WTC11 (cell line): ENCODE results near the gene RCE1.

Experiments used
- ATF2 ChIP-seq: sonication (generic); formaldehyde crosslinking; IDR thresholded peaks from 2 replicates; pipeline ENCODE4 v1.8.1; 2022; ENCODE audit warnings: low read depth, missing genetic modification reagents, borderline replicate concordance
- CTCF ChIP-seq: fragments of 200-600 bp; IDR thresholded peaks from 2 replicates; pipeline ENCODE4 v1.8.0; 2022; ENCODE audit warnings: antibody characterized with exemption
- FOXJ3 ChIP-seq: sonication (generic); formaldehyde crosslinking; IDR thresholded peaks from 2 replicates; pipeline ENCODE4 v1.9.0; 2021; ENCODE audit warnings: missing genetic modification reagents, mild to moderate bottlenecking, borderline replicate concordance
- ZNF121 ChIP-seq: sonication (generic); formaldehyde crosslinking; IDR thresholded peaks from 2 replicates; pipeline ENCODE4 v1.8.0; 2023; ENCODE audit warnings: missing genetic modification reagents

- no peak for TF ChIP-seq ATF2 (CRISPR knock-in tag)
- no peak for TF ChIP-seq FOXJ3 (CRISPR knock-in tag)
- TF ChIP-seq CTCF, result no peak
- TF ChIP-seq ZNF121 (CRISPR knock-in tag), result no peak
These were observed 19.4 kb downstream of the RCE1 start for GRCh38 chr11:66862559-66863037.
